ENCODE measurements around the gene COLEC12.
"Not testable (repeated sequence)": the region's sequence is repeated elsewhere in the genome, so short reads cannot be mapped to it uniquely, and the experiment has no call there.

COLEC12 gene

DNA sequence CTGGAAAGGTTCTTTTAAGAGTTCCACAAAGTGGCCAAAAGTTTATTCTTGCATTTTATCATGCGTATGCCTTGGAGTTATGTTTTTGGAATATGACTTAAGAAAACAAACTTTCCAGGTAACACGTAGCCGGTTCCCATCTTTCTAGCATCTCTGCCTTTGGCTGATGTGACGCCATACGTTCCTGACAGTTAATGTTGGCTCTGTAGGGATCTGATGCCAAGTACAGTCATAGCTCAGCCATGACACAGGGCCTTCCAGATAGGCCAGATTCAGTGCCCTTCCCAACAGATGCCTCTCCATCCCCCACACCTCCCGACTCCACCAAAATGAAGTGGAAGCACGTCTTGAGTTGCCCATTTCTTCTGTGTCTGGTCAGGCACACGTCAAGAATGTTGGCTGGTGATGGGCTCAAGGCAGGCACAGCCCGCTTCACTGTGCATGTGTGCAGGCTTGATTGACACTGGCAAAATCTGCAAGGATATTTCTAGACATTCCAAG is 181.7 kb downstream of the COLEC12 start:
- DNase-seq (ENCODE audit: extremely low read depth, low read depth): no peak
- H3K4me3 ChIP-seq (replicated peaks; ENCODE audit: low read depth, low read length): no peak overlapping the region
- TF ChIP-seq, protein P1, sequence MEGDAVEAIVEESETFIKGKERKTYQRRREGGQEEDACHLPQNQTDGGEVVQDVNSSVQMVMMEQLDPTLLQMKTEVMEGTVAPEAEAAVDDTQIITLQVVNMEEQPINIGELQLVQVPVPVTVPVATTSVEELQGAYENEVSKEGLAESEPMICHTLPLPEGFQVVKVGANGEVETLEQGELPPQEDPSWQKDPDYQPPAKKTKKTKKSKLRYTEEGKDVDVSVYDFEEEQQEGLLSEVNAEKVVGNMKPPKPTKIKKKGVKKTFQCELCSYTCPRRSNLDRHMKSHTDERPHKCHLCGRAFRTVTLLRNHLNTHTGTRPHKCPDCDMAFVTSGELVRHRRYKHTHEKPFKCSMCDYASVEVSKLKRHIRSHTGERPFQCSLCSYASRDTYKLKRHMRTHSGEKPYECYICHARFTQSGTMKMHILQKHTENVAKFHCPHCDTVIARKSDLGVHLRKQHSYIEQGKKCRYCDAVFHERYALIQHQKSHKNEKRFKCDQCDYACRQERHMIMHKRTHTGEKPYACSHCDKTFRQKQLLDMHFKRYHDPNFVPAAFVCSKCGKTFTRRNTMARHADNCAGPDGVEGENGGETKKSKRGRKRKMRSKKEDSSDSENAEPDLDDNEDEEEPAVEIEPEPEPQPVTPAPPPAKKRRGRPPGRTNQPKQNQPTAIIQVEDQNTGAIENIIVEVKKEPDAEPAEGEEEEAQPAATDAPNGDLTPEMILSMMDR (IDR thresholded peaks at IDR 0.05; ENCODE audit: low read depth, low read length, missing control alignments): no peak

DNA sequence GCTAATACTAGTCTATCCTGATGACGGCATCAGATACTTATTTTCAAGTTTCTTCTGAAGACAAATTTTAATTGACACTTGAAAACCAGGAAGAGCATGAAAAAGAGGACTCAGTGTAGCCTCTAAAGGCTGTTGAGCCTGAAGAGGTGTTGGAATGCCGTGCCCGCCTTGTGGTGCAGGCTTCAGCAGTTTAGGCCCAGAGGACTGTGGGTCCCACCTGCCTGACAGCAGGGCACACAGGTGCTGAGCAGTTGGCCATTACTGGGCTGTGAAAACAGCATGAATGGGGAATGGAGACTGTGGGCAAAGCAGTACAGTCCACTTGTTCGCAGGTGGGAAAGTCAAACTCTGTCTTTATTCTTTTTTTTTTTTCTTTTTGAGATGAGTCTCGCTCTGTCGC is 182.9 kb downstream of the COLEC12 start:
- no peak for DNase-seq (ENCODE audit: extremely low read depth, low read depth)
- H3K4me3 ChIP-seq (replicated peaks; ENCODE audit: low read depth, low read length): no peak overlapping the region
- TF ChIP-seq, protein P1 (IDR thresholded peaks at IDR 0.05; ENCODE audit: low read depth, low read length, missing control alignments): no peak

DNA sequence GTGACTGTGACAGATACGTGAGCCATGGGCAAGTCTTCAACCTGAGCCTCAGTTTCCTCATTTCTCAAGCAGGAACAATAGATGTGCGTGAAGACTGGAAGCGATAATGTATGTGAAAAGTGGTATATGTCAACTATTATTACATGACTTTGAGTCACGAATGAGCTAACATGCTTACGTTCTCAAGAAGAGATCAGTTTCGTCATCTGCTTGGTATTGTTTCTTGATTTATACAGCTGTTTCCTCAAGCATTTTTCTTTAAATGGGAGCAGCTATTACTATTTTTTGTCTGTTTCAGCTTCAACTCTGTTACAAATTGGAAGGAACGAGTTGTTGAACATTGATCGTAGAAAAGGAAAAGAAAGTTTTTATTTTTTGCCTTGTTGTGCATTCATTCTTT is 184.1 kb downstream of the COLEC12 start:
- no peak for DNase-seq (ENCODE audit: extremely low read depth, low read depth)
- no peak overlapping the region for H3K4me3 ChIP-seq (replicated peaks; ENCODE audit: low read depth, low read length)
- TF ChIP-seq, protein P1 (IDR thresholded peaks at IDR 0.05; ENCODE audit: low read depth, low read length, missing control alignments): no peak

DNA sequence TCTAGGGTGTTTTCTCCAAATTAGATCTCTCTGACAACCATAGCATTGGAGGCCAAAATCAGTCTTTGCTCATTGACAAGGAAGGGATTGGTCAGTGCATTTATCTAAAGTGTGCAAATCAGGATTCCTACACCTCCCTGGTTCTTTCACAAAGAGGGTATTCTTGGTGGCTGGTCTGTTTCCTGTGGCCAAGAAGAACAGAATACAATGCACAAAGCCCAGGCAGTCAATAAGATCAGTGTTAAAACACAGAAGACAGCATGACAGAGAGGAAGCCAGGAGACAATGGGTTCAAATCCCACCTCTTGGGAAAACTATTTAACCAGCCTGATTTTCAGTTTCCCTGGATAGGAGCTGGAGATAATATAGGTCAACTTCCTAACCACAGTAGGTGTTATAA is 186.6 kb downstream of the COLEC12 start:
- TF ChIP-seq, protein P1 (IDR thresholded peaks at IDR 0.05; ENCODE audit: low read depth, low read length, missing control alignments): no peak
- DNase-seq (ENCODE audit: extremely low read depth, low read depth): no peak
- H3K4me3 ChIP-seq (replicated peaks; ENCODE audit: low read depth, low read length): no peak overlapping the region

DNA sequence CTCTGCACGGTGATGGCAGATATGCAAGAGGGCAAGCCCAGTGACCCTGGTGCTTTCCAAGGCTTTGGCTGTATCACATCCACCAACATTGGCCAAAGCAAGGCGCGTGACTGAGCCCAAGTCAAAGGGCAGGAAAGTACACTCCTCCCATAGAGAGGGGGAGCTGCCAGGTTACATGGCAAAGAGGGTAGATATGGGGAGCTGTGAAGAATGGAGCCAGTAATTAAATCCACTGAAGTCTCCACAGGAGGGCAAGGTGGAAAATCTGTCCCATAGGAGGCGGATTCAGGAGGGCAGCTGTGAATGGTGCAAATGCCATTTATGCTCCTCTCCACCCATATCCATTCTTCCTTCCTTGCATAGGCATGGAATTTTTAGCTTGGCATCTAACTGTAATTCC is 188.1 kb downstream of the COLEC12 start:
- H3K4me3 ChIP-seq (replicated peaks; ENCODE audit: low read depth, low read length): no peak overlapping the region
- TF ChIP-seq, protein P1 (IDR thresholded peaks at IDR 0.05; ENCODE audit: low read depth, low read length, missing control alignments): no peak
- no peak for DNase-seq (ENCODE audit: extremely low read depth, low read depth)

DNA sequence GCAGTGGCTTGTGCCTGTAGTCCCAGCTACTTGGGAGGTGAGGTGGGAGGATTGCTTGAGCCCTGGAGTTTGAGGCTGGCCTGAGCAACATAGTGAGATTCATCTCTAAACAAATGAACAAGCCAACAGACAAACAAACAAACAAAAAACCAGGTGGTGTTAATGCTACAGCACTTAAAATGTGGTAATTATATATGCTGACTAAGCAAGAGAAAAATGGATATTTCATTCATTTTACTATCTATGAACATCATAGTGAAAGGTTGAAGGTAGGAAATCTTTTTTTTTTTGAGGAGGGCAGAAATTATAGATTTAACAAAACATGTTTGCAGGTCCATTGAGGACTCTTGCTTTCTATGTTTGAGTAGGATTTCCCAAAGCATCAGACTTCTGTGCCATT is 190.5 kb downstream of the COLEC12 start:
- DNase-seq (ENCODE audit: extremely low read depth, low read depth): no peak
- TF ChIP-seq, protein P1 (IDR thresholded peaks at IDR 0.05; ENCODE audit: low read depth, low read length, missing control alignments): no peak
- no peak overlapping the region for H3K4me3 ChIP-seq (replicated peaks; ENCODE audit: low read depth, low read length)

DNA sequence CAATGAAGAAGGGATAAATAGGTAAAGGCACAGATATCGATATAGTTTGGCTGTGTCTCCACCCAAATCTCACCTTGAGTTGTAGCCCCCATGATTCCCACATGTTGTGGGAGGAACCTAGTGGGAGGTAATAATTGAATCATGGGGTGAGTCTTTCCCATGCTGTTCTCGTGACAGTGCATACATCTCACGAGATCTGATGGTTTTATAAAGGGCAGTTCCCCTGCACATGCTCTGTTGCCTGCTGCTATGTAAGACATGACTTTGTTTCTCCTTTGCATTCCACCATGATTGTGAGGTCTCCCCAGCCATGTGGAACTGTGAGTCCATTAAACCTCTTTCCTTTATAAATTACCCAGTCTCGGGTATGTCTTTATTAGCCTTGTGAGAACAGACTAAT is 192.4 kb downstream of the COLEC12 start:
- not testable (repeated sequence) for H3K4me3 ChIP-seq (replicated peaks; ENCODE audit: low read depth, low read length)

More for the DNA sequence above, 192.4 kb downstream of the COLEC12 start:
- not testable (repeated sequence) for DNase-seq (ENCODE audit: extremely low read depth, low read depth)

All from HFF-Myc (cell line).